Caco-2 (cell line): Measurements from ENCODE around the gene NHLRC4. TPM values are rescaled to one million over a fixed set of nuclear protein-coding genes. Genes with fewer than 3 reads are reported as not detected.

Experiments used
- BruUV-seq: library from RNA; stranded (reverse); fragments of 400-500 nt; replicated peaks from 2 replicates; lab custom pipeline; 2021; lab: Mats Ljungman, UMichigan
- CTCF ChIA-PET: fragments of 300-600 bp; sonication (Branson Sonifier 250); formaldehyde crosslinking; loops from one replicate; lab custom pipeline; 2022; ENCODE audit warnings: antibody characterized with exemption; lab: Charles Lee
- POLR2A ChIA-PET: fragments of 300-600 bp; sonication (Branson Sonifier 250); formaldehyde crosslinking; loops from one replicate; lab custom pipeline; 2022; ENCODE audit warnings: antibody characterized with exemption; lab: Charles Lee
- DNase-seq, 2 experiments: peaks; one replicate each; pipeline versions ENCODE4 v3.0.0 to v3.0.0-alpha.2; 2020 to 2022
- H3K27me3 ChIP-seq: replicated peaks from 2 replicates; pipeline ENCODE4 v1.6.0; 2011; ENCODE audit warnings: low read length; ENCODE audit not compliant: control insufficient read depth, insufficient read depth
- H3K36me3 ChIP-seq: 2 replicates; pipeline ENCODE4 v1.5.1; 2011; ENCODE audit warnings: low read length; ENCODE audit not compliant: control insufficient read depth, insufficient read depth
- H3K4me1 ChIP-seq: fragments of 250-450 bp; sonication (Bioruptor Pico); 2 replicates; pipeline ENCODE4 v1.5.1; 2020; ENCODE audit warnings: mild to moderate bottlenecking
- H3K4me3 ChIP-seq: 2 replicates; pipeline ENCODE4 v1.5.1; 2011; ENCODE audit warnings: low read depth, mild to moderate bottlenecking, control low read depth, low read length
- H3K9me3 ChIP-seq: fragments of 250-450 bp; sonication (Bioruptor Pico); 2 replicates; pipeline ENCODE4 v1.5.1; 2020; ENCODE audit warnings: mild to moderate bottlenecking, moderate library complexity
- H3K27ac Mint-ChIP-seq: one replicate; pipeline ENCODE4 v1.8.0; 2022; ENCODE audit warnings: mixed read lengths; ENCODE audit not compliant: unreplicated experiment
- H3K27me3 Mint-ChIP-seq: one replicate; pipeline ENCODE4 v1.8.0; 2022; ENCODE audit warnings: mixed read lengths; ENCODE audit not compliant: insufficient read depth, unreplicated experiment
- H3K36me3 Mint-ChIP-seq: one replicate; pipeline ENCODE4 v1.8.0; 2022; ENCODE audit warnings: mild to moderate bottlenecking, mixed read lengths; ENCODE audit not compliant: insufficient read depth, unreplicated experiment
- H3K4me1 Mint-ChIP-seq: one replicate; pipeline ENCODE4 v1.8.0; 2022; ENCODE audit warnings: low read depth, mixed read lengths; ENCODE audit not compliant: unreplicated experiment
- H3K4me3 Mint-ChIP-seq: one replicate; pipeline ENCODE4 v1.8.0; 2022; ENCODE audit warnings: mild to moderate bottlenecking, moderate library complexity, mixed read lengths; ENCODE audit not compliant: unreplicated experiment
- H3K9me3 Mint-ChIP-seq: one replicate; pipeline ENCODE4 v1.8.0; 2022; ENCODE audit warnings: mixed read lengths; ENCODE audit not compliant: unreplicated experiment
- intact Hi-C: fragments of 100-400 bp; cut with micrococcal nuclease; formaldehyde crosslinking; loops from one replicate; pipeline ENCODE4 v1.10.0; 2022; ENCODE audit not compliant: unreplicated experiment
- total RNA-seq: library from RNA; stranded (reverse); gene quantifications from 2 replicates; pipeline ENCODE4 v1.2.3, GENCODE V29; 2022
- TF ChIP-seq, protein P1 (sequence below), 2 experiments: fragments of 200-600 bp in 1 of 2; IDR thresholded peaks; 1 replicate in 1 of 2; 2 replicates in 1 of 2; pipeline versions ENCODE4 v1.5.1 to v1.8.0; 2011 to 2022; ENCODE audit warnings: antibody characterized with exemption in 1 of 2, control low read depth in 1 of 2, inconsistent platforms in 1 of 2, low read depth in 1 of 2, low read length in 1 of 2, mild to moderate bottlenecking in 1 of 2, moderate library complexity in 1 of 2; ENCODE audit not compliant: insufficient read depth in 1 of 2, severe bottlenecking in 1 of 2, unreplicated experiment in 1 of 2

NHLRC4 gene
- total RNA-seq, 1 experiment from 2014 or later, result not detected

DNA sequence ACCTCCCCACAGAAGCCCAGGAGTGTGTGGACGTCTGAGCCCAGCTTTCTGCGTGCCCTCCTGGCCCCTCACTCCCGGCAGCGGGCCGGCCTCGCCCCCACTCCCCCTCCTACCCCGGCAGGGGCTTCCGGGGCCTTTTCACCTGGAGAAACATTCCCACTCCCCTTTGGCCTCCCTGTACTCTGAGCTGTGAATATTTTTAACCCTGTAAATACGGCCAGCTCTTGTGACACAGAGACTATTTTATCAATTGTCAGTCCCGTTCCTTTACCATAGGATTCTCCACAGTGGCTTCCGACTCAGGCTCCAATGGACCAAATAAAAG, 12.5 kb upstream of the NHLRC4 start:
- Histone ChIP-seq H3K36me3 (no peaks in the 10 kb centered on the region; the same call in none of the 2 replicates), H3K4me1 (no peaks in the 10 kb centered on the region), H3K9me3 (no peaks in the 10 kb centered on the region), H3K4me3 (no peak overlapping the region), H3K27me3 (no peaks in the 10 kb centered on the region)
- Mint-ChIP-seq H3K4me3 (no peak overlapping the region), H3K27me3 (no peaks in the 10 kb centered on the region), H3K9me3 (no peaks in the 10 kb centered on the region), H3K36me3 (no peaks in the 10 kb centered on the region), H3K4me1 (no peaks in the 10 kb centered on the region), H3K27ac (no peak overlapping the region)
- ChIA-PET POLR2A (no interaction called here), CTCF (no interaction called here)
- BruUV-seq, result no TSS peak
- TF ChIP-seq, protein P1, sequence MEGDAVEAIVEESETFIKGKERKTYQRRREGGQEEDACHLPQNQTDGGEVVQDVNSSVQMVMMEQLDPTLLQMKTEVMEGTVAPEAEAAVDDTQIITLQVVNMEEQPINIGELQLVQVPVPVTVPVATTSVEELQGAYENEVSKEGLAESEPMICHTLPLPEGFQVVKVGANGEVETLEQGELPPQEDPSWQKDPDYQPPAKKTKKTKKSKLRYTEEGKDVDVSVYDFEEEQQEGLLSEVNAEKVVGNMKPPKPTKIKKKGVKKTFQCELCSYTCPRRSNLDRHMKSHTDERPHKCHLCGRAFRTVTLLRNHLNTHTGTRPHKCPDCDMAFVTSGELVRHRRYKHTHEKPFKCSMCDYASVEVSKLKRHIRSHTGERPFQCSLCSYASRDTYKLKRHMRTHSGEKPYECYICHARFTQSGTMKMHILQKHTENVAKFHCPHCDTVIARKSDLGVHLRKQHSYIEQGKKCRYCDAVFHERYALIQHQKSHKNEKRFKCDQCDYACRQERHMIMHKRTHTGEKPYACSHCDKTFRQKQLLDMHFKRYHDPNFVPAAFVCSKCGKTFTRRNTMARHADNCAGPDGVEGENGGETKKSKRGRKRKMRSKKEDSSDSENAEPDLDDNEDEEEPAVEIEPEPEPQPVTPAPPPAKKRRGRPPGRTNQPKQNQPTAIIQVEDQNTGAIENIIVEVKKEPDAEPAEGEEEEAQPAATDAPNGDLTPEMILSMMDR (IDR thresholded peaks at IDR 0.05; ENCODE audit: insufficient read depth in 1 of 2, low read depth in 1 of 2, low read length in 1 of 2, severe bottlenecking in 1 of 2, unreplicated experiment in 1 of 2), result no peak
- intact Hi-C loops, result no loop called here
- DNase-seq, result no peak

DNA sequence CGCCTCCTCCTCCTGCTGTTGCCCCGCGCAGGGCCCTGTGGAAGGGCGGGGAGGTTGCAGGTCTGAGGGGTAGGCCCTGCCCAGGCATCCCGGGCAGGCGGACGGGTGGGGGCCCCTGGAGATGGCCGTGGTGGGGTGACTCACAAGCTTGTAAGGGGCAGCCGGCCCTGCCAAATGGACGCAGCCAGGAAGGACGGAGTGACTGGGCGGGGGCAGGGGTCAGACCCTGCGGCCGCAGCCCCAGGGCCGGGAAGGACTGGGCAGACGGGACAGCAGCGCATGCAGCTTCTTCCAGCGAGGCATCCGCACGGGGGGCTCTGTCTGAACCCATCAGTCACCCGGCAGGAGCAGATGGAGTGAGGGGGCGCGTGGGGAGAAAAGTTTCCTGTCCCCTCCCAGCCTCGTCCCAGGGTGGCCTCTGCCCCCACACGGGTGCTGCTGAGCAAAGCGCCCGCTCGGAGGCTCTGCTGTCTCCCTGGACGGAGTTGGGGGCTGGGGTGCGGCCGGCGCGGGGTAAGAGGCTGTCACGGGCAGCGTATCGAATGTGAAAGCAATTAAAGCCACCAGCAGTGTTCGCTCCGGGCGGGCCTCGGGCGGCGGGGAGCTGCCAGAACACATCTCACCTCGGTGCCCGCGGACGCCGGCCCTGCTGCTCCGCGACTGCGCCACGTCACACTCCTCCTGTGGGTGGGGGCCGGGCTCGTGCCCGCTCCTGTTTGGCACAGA, 12.0 kb upstream of the NHLRC4 start:
- Mint-ChIP-seq H3K27me3 (no peaks in the 10 kb centered on the region), H3K9me3 (no peaks in the 10 kb centered on the region), H3K4me1 (no peaks in the 10 kb centered on the region), H3K4me3 (no peak overlapping the region), H3K36me3 (no peaks in the 10 kb centered on the region), H3K27ac (no peak overlapping the region)
- no peaks in the 10 kb centered on the region for H3K9me3 ChIP-seq
- no peaks in the 10 kb centered on the region for H3K4me1 ChIP-seq
- no peak overlapping the region for H3K4me3 ChIP-seq
- ChIA-PET CTCF (no interaction called here), POLR2A (no interaction called here)
- no peaks in the 10 kb centered on the region for H3K27me3 ChIP-seq
- no TSS peak for BruUV-seq
- no peaks in the 10 kb centered on the region; the same call in none of the 2 replicates for H3K36me3 ChIP-seq
- no peak for DNase-seq
- intact Hi-C loops, result no loop called here
- TF ChIP-seq, protein P1 (IDR thresholded peaks at IDR 0.05; ENCODE audit: insufficient read depth in 1 of 2, low read depth in 1 of 2, low read length in 1 of 2, severe bottlenecking in 1 of 2, unreplicated experiment in 1 of 2), result no peak

DNA sequence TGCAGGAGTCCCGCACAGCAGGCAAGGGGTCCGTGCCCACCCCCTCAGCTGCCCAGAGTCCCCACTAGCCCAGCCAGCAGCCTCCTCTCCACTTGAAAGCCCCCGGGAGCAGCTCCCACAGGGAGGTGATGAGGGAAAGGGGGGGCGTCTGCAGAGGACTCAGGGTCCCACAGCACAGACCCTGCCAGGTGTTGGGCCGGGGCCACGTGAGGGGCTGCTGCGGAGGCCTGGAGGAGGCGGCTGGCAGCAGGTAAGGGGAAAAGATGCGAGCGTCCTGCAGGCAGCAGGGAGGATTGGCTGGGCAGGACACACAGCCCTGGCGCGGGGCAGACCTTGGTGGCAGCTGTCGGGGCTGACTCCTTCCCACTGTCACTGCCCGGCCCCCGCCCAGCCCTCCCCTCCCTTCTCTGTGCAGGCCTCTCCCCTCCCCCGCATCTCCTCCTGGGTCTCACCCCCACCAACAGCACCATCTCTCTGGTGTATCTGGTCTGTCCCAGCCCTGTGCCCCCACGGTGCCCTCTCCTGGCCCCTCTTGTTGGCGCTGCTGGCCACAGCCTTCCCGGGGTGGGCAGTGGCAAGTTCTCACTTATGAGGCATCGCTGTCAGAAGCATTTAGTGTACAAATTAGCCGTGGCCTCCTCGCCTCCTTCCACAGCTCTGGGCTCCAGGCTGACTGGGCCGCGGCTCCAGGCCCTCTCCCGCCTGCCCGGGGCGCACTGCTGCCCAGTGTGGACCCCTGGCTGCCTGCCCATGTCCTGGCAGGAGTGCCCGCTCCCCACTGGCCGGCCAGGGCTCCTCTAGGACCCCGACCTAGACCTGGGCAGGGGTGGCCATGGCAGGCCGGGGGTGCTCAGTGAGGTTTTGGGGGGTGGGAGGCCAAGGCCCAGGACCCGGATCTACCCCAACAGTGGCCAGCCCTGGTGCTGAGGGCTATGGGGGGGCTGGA, 11.0 kb upstream of the NHLRC4 start:
- TF ChIP-seq, protein P1 (IDR thresholded peaks at IDR 0.05; ENCODE audit: insufficient read depth in 1 of 2, low read depth in 1 of 2, low read length in 1 of 2, severe bottlenecking in 1 of 2, unreplicated experiment in 1 of 2), result no peak
- POLR2A ChIA-PET, result no interaction called here
- DNase-seq, result no peak

More for the DNA sequence above, 11.0 kb upstream of the NHLRC4 start:
- H3K4me1 Mint-ChIP-seq, result no peaks in the 10 kb centered on the region
- Histone ChIP-seq H3K9me3 (no peaks in the 10 kb centered on the region), H3K27me3 (no peaks in the 10 kb centered on the region), H3K4me1 (no peaks in the 10 kb centered on the region), H3K4me3 (no peak overlapping the region), H3K36me3 (no peaks in the 10 kb centered on the region; the same call in 1 of the 2 replicates)
- H3K27me3 Mint-ChIP-seq, result no peaks in the 10 kb centered on the region
- no peaks in the 10 kb centered on the region for H3K9me3 Mint-ChIP-seq
- intact Hi-C loops, result no loop called here
- no peak overlapping the region for H3K27ac Mint-ChIP-seq
- no peaks in the 10 kb centered on the region for H3K36me3 Mint-ChIP-seq
- CTCF ChIA-PET, result no interaction called here
- H3K4me3 Mint-ChIP-seq, result no peak overlapping the region
- BruUV-seq, result no TSS peak
